Measurements from ENCODE around the gene TALDO1.

GRCh38 chr11:766106-766935 lies 19.1 kb downstream of the TALDO1 start:
- TF ChIP-seq, protein P1, sequence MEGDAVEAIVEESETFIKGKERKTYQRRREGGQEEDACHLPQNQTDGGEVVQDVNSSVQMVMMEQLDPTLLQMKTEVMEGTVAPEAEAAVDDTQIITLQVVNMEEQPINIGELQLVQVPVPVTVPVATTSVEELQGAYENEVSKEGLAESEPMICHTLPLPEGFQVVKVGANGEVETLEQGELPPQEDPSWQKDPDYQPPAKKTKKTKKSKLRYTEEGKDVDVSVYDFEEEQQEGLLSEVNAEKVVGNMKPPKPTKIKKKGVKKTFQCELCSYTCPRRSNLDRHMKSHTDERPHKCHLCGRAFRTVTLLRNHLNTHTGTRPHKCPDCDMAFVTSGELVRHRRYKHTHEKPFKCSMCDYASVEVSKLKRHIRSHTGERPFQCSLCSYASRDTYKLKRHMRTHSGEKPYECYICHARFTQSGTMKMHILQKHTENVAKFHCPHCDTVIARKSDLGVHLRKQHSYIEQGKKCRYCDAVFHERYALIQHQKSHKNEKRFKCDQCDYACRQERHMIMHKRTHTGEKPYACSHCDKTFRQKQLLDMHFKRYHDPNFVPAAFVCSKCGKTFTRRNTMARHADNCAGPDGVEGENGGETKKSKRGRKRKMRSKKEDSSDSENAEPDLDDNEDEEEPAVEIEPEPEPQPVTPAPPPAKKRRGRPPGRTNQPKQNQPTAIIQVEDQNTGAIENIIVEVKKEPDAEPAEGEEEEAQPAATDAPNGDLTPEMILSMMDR (IDR thresholded peaks at IDR 0.05; ENCODE audit: low read depth, low read length, poor library complexity, severe bottlenecking), result no peak
- TF ChIP-seq EZH2phosphoT487 (IDR thresholded peaks at IDR 0.05; ENCODE audit: borderline replicate concordance, low read length), result no peak

All from DOHH2 (cell line).